Testis (tissue), 3 donors: ENCODE data around the gene EEFSEC. TPM values are rescaled to one million over a fixed set of nuclear protein-coding genes. Genes with fewer than 3 reads are reported as not detected.

Source experiments
- DNase-seq: peaks from one replicate; pipeline ENCODE4 v3.0.0-alpha.2; 2019
- H3K27ac ChIP-seq, 2 donors: fragments of 200-600 bp; sonication (generic); one replicate each; pipeline ENCODE4 v1.5.1; 2019
- H3K27me3 ChIP-seq: fragments of 200-600 bp; sonication (generic); one replicate; pipeline ENCODE4 v1.5.1; 2019
- H3K36me3 ChIP-seq: fragments of 200-600 bp; sonication (generic); one replicate; pipeline ENCODE4 v1.5.1; 2017; ENCODE audit warnings: low read depth; ENCODE audit errors: missing control alignments
- H3K4me1 ChIP-seq: fragments of 200-600 bp; sonication (generic); one replicate; pipeline ENCODE4 v1.5.1; 2019
- H3K4me3 ChIP-seq, 2 donors: fragments of 200-600 bp; sonication (generic); one replicate each; pipeline ENCODE4 v1.5.1; 2017 to 2019
- H3K9me3 ChIP-seq: fragments of 200-600 bp; sonication (generic); one replicate; pipeline ENCODE4 v1.5.1; 2017
- CTCF ChIP-seq, 3 experiments: fragments of 450-650 bp in 2 of 3; fragments of 200-600 bp in 1 of 3; sonication (generic) in 1 of 3; IDR thresholded peaks; one replicate each; pipeline ENCODE4 v1.5.1; 2016 to 2019; ENCODE audit warnings: antibody characterized with exemption in 3 of 3, mild to moderate bottlenecking in 2 of 3, moderate library complexity in 1 of 3
- POLR2A ChIP-seq: fragments of 450-650 bp; IDR thresholded peaks from one replicate; pipeline ENCODE4 v1.6.1; 2017; ENCODE audit warnings: antibody characterized with exemption, mild to moderate bottlenecking, moderate library complexity
- WGBS, 2 donors: methylation state at CpG; one replicate each; pipeline ENCODE4 v1.1.5; 2018; 5-methylcytosine and 5-hydroxymethylcytosine counted together
- intact Hi-C: fragments of 100-400 bp; cut with DNase I; formaldehyde crosslinking; loops from one replicate; pipeline ENCODE4 v1.15.1; 2023; ENCODE audit warnings: low total_unique reads
- polyA plus RNA-seq: library from polyadenylated mRNA; stranded (reverse); fragments of 350-450 nt; fragmentation: Illumina TruSeq; extraction: RNeasy Lipid Tissue Mini Kit (QIAGEN cat#74804); gene quantifications from one replicate; pipeline ENCODE4 v1.2.3, GENCODE V29; 2014; ENCODE audit warnings: low read depth, low replicate concordance; ENCODE audit not compliant: insufficient read depth
- total RNA-seq, 2 donors: library from RNA; depleted of rRNA; stranded (reverse); fragments of >200 nt; gene quantifications; one replicate each; pipeline ENCODE4 v1.2.3, GENCODE V29; 2016

The EEFSEC gene
- total and polyA plus RNA-seq, 3 donors from 2014 or later = 35.4 to 40.3 (median 35.4) TPM

DNA sequence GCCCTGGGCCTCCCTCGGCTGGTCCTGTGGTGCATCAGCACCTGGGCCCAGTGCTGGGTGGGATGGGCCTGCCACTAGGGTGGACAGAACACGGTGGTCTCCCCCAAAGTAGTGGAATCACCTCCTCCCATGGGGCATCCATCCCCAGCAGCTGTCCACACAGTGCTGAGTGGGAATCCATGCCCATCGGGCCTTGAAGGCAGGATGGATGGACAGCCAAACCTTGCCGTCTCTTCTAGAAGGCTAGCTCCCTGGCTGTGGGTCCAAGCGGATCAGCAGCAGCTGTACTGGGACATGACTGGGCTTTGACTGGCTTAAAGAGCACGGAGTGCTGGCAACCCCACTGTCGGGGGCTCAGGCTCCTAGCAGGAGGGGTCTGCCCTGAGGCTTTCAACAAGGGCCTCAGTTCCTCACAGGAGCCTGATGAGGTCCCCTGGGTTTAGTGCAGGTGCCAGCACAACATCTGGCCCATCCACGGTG is 189.5 kb downstream of the EEFSEC start:
- Histone ChIP-seq H3K27me3 (no peaks in the 10 kb centered on the region), H3K36me3 (no peaks in the 10 kb centered on the region), H3K4me3 (no peak overlapping the region), H3K9me3 (no peaks in the 10 kb centered on the region), H3K4me1 (no peaks in the 10 kb centered on the region), H3K27ac (no peak overlapping the region)
- intact Hi-C loops = no loop called here
- WGBS, 2 donors = 93% methylated on average over 6 of the region's 8 CpGs; no CpG with 5 or more reads in 1 of the 2 donors
- TF ChIP-seq POLR2A (no peak), CTCF (IDR thresholded peaks at IDR 0.05) (no peak)
- DNase-seq = no peak

GRCh38 chr3:128343287-128344051 is 190.2 kb downstream of the EEFSEC start:
- DNase-seq = no peak
- no peaks in the 10 kb centered on the region for H3K4me1 ChIP-seq
- WGBS, 2 donors = 84 to 88% methylated on average over 6 of the region's 6 CpGs
- no peaks in the 10 kb centered on the region for H3K9me3 ChIP-seq
- H3K27me3 ChIP-seq = no peaks in the 10 kb centered on the region
- H3K27ac ChIP-seq = no peak overlapping the region
- intact Hi-C loops = no loop called here
- no peaks in the 10 kb centered on the region for H3K36me3 ChIP-seq
- no peak for TF ChIP-seq POLR2A
- TF ChIP-seq CTCF (IDR thresholded peaks at IDR 0.05) = no peak
- no peak overlapping the region for H3K4me3 ChIP-seq

DNA sequence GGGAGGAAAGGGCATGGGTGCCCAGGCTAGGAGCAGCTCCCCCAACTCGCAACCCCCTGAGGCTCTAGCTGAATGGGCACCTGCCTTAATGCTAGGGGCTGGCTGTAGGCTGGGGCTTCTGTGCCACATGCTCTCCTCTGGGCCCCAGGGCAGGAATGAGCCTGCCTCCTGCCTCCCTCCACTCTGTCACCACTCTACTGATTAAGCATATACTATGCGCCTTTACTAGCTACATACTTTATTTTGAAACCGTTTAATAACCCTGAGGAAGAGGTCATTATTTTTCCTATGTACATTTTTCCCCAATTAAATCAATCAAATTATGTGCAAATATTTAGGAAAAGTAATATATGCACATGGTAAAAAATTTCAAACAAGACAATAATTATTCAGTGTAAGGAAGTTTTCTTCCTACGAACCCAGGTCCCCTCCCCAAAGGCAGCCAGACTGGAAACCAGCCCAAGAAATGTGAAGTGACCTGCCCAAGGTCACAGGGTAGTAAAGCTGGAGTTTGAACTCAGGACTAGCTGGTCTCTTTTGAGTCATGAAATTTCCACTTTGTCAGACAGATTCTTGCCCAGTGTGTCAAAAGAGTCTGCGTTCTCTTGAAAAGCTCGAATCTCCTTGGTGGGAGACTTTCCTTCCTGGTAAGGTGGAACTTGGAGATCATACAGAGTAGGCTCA is 190.9 kb downstream of the EEFSEC start:
- Histone ChIP-seq H3K9me3 (no peaks in the 10 kb centered on the region), H3K27me3 (no peaks in the 10 kb centered on the region), H3K4me3 (no peak overlapping the region), H3K27ac (no peak overlapping the region), H3K36me3 (no peaks in the 10 kb centered on the region), H3K4me1 (no peaks in the 10 kb centered on the region)
- whole genome bisulfite sequencing, 2 donors = 88 to 93% methylated on average over 6 of the region's 6 CpGs
- no peak for DNase-seq
- TF ChIP-seq CTCF (IDR thresholded peaks at IDR 0.05) (no peak), POLR2A (no peak)
- intact Hi-C loops = no loop called here

GRCh38 chr3:128345196-128345595 is 191.9 kb downstream of the EEFSEC start:
- Histone ChIP-seq H3K4me1 (no peaks in the 10 kb centered on the region), H3K4me3 (no peak overlapping the region), H3K27ac (no peak overlapping the region), H3K27me3 (no peaks in the 10 kb centered on the region), H3K36me3 (no peaks in the 10 kb centered on the region), H3K9me3 (no peaks in the 10 kb centered on the region)
- 89% methylated on average over 4 of the region's 4 CpGs for WGBS, 2 donors
- intact Hi-C loops = no loop called here
- TF ChIP-seq POLR2A (no peak), CTCF (IDR thresholded peaks at IDR 0.05) (no peak)
- DNase-seq = no peak
